ENCODE data around the gene CUBN.

GRCh38 chr10:16819436-16819835 is 310.2 kb downstream of the CUBN start:
- TF ChIP-seq CTCF (IDR thresholded peaks at IDR 0.05 in 2 of 3, conservative IDR thresholded peaks at IDR 0.05 in 1 of 3; ENCODE audit: control insufficient read depth in 2 of 3, extremely low read depth in 1 of 3, insufficient read depth in 1 of 3, low read depth in 3 of 3, low read length in 3 of 3) (no peak), IRF5 (IDR thresholded peaks at IDR 0.05; ENCODE audit: borderline replicate concordance) (no peak), FOS (IDR thresholded peaks at IDR 0.05; ENCODE audit: borderline replicate concordance, extremely low read depth, insufficient read length) (no peak), POLR2A (IDR thresholded peaks at IDR 0.05; ENCODE audit: low read depth, low read length) (no peak), RAD21 (IDR thresholded peaks at IDR 0.05; ENCODE audit: insufficient read depth, low read depth, low read length) (no peak), FOXM1 (IDR thresholded peaks at IDR 0.05; ENCODE audit: low read depth, low read length) (no peak), YY1 (IDR thresholded peaks at IDR 0.05; ENCODE audit: low read depth, low read length) (no peak), SMAD1 (IDR thresholded peaks at IDR 0.05; ENCODE audit: low read depth, partially characterized antibody) (no peak), NFYB (IDR thresholded peaks at IDR 0.05; ENCODE audit: insufficient read depth, low read depth, low read length) (no peak), HDGF (IDR thresholded peaks at IDR 0.05) (no peak), GABPA (IDR thresholded peaks at IDR 0.05; ENCODE audit: low read depth) (no peak)

Data from GM12878 (cell line).